Parathyroid adenoma (tissue), 2 donors: ENCODE measurements around the gene PXDN.

Experiments
- H2AFZ ChIP-seq: fragments of 300-600 bp; sonication (generic); one replicate; pipeline ENCODE4 v1.7.0; 2017; ENCODE audit warnings: antibody characterized with exemption, mild to moderate bottlenecking
- H3K27ac ChIP-seq: fragments of 300-600 bp; sonication (generic); one replicate; pipeline ENCODE4 v1.7.0; 2017
- H3K27me3 ChIP-seq: fragments of 300-600 bp; sonication (generic); one replicate; pipeline ENCODE4 v1.7.0; 2017; ENCODE audit warnings: low read length; ENCODE audit not compliant: control insufficient read depth, insufficient read depth
- H3K36me3 ChIP-seq: fragments of 300-600 bp; sonication (generic); one replicate; pipeline ENCODE4 v1.7.0; 2017; ENCODE audit warnings: low read length; ENCODE audit not compliant: control insufficient read depth, insufficient read depth
- H3K4me1 ChIP-seq: fragments of 300-600 bp; sonication (generic); one replicate; pipeline ENCODE4 v1.7.0; 2017; ENCODE audit warnings: control low read depth
- H3K4me2 ChIP-seq: fragments of 300-600 bp; sonication (generic); one replicate; pipeline ENCODE4 v1.7.0; 2017; ENCODE audit warnings: low read length
- H3K4me3 ChIP-seq: fragments of 300-600 bp; sonication (generic); one replicate; pipeline ENCODE4 v1.7.0; 2017; ENCODE audit warnings: low read depth, low read length
- H3K79me2 ChIP-seq: fragments of 300-600 bp; sonication (generic); one replicate; pipeline ENCODE4 v1.7.0; 2017; ENCODE audit warnings: control low read depth
- H3K9ac ChIP-seq: fragments of 300-600 bp; sonication (generic); one replicate; pipeline ENCODE4 v1.7.0; 2017; ENCODE audit warnings: mild to moderate bottlenecking
- H3K9me3 ChIP-seq: fragments of 300-600 bp; sonication (generic); one replicate; pipeline ENCODE4 v1.7.0; 2017; ENCODE audit warnings: low read length; ENCODE audit not compliant: control insufficient read depth
- CTCF ChIP-seq: fragments of 300-600 bp; sonication (generic); IDR thresholded peaks from one replicate; pipeline ENCODE4 v1.7.0; 2017; ENCODE audit warnings: antibody characterized with exemption, mild to moderate bottlenecking
- donor health status: primary hyperparathyroidism.

The PXDN gene

GRCh38 chr2:1660656-1661640 is 83.4 kb downstream of the PXDN start:
- no peak overlapping the region for H3K4me2 ChIP-seq
- H2AFZ ChIP-seq: no peak overlapping the region
- no peak overlapping the region for H3K27ac ChIP-seq
- no peaks in the 10 kb centered on the region for H3K4me1 ChIP-seq
- no peaks in the 10 kb centered on the region for H3K79me2 ChIP-seq
- no peak overlapping the region for H3K9ac ChIP-seq
- H3K36me3 ChIP-seq: no peaks in the 10 kb centered on the region
- no peaks in the 10 kb centered on the region for H3K9me3 ChIP-seq
- no peaks in the 10 kb centered on the region for H3K27me3 ChIP-seq
- H3K4me3 ChIP-seq: no peak overlapping the region
- no peak for TF ChIP-seq CTCF

- H3K36me3 ChIP-seq: no peaks in the 10 kb centered on the region
- no peak overlapping the region for H2AFZ ChIP-seq
- H3K27ac ChIP-seq: no peak overlapping the region
- no peaks in the 10 kb centered on the region for H3K79me2 ChIP-seq
- no peak overlapping the region for H3K4me3 ChIP-seq
- no peaks in the 10 kb centered on the region for H3K27me3 ChIP-seq
- TF ChIP-seq CTCF: no peak
- no peaks in the 10 kb centered on the region for H3K9me3 ChIP-seq
- no peak overlapping the region for H3K9ac ChIP-seq
- H3K4me1 ChIP-seq: no peaks in the 10 kb centered on the region
- H3K4me2 ChIP-seq: no peak overlapping the region
Observed at GRCh38 chr2:1659951-1660565, 84.3 kb downstream of the PXDN start.

- Histone ChIP-seq H3K4me1 (no peaks in the 10 kb centered on the region), H3K27ac (no peak overlapping the region), H3K4me3 (no peak overlapping the region), H3K9ac (no peak overlapping the region), H3K27me3 (no peaks in the 10 kb centered on the region), H3K4me2 (no peak overlapping the region), H3K36me3 (no peaks in the 10 kb centered on the region), H3K9me3 (no peaks in the 10 kb centered on the region), H3K79me2 (no peaks in the 10 kb centered on the region), H2AFZ (no peak overlapping the region)
- no peak for TF ChIP-seq CTCF
Observed at GRCh38 chr2:1658394-1659151, 85.7 kb downstream of the PXDN start.

GRCh38 chr2:1656961-1657841 is 87.1 kb downstream of the PXDN start:
- TF ChIP-seq CTCF: no peak

More at GRCh38 chr2:1656961-1657841, 87.1 kb downstream of the PXDN start:
- Histone ChIP-seq H3K27ac (no peak overlapping the region), H3K9me3 (no peaks in the 10 kb centered on the region), H3K4me3 (no peak overlapping the region), H3K4me2 (no peak overlapping the region), H3K4me1 (no peaks in the 10 kb centered on the region), H3K36me3 (no peaks in the 10 kb centered on the region), H3K9ac (no peak overlapping the region), H2AFZ (no peak overlapping the region), H3K79me2 (no peaks in the 10 kb centered on the region), H3K27me3 (no peaks in the 10 kb centered on the region)
